Type B pancreatic cell (in vitro differentiated cells): ENCODE data around the gene RASGRF2. TPM values are rescaled to one million over a fixed set of nuclear protein-coding genes. Genes with fewer than 3 reads are reported as not detected.

Experiments
- DNase-seq: peaks from one replicate; pipeline ENCODE4 v3.0.0; 2021; ENCODE audit warnings: mixed read lengths; ENCODE audit not compliant: unreplicated experiment; ENCODE audit errors: extremely low spot score
- H3K27ac Mint-ChIP-seq: 2 replicates; pipeline ENCODE4 v1.8.0; 2021; ENCODE audit warnings: mild to moderate bottlenecking, mixed read lengths
- H3K27me3 Mint-ChIP-seq: 2 replicates; pipeline ENCODE4 v1.8.0; 2021; ENCODE audit warnings: mixed read lengths
- H3K36me3 Mint-ChIP-seq: 2 replicates; pipeline ENCODE4 v1.8.0; 2021; ENCODE audit warnings: mixed read lengths
- H3K4me1 Mint-ChIP-seq: one replicate; pipeline ENCODE4 v1.8.0; 2021; ENCODE audit warnings: mixed read lengths; ENCODE audit not compliant: unreplicated experiment
- H3K4me3 Mint-ChIP-seq: 2 replicates; pipeline ENCODE4 v1.8.0; 2021; ENCODE audit warnings: mild to moderate bottlenecking, mixed read lengths
- H3K9me3 Mint-ChIP-seq: 2 replicates; pipeline ENCODE4 v1.8.0; 2021; ENCODE audit warnings: mixed read lengths
- total RNA-seq: library from RNA; stranded (reverse); gene quantifications from 2 replicates; pipeline ENCODE4 v1.2.1, GENCODE V29; 2021; ENCODE audit warnings: low replicate concordance
- TF ChIP-seq, protein P1 (sequence below): fragments of 200-600 bp; sonication (generic); conservative IDR thresholded peaks from 2 replicates; pipeline ENCODE4 v1.5.0; 2021; ENCODE audit warnings: antibody characterized with exemption, mild to moderate bottlenecking

RASGRF2 gene
- total RNA-seq, 1 donor from 2014 or later: 2.1 TPM

DNA sequence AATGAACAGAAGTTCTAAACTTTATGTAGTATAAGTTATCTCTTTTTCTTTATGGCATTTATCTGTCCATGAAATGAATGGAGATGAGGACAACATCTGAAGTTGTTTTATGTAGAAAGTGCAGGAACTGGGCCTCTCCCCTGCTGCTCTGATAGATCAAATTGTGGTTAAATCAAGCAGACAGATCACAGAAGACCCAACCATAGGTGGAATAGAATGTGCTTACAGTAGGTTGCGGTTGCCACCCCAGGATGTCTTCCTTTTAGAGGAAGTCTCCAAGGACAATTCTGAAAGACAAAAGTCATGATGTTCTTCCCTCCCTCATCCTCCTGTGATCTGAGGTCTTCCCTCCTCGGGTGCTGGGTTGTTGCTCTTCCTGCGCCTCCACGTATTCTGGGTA is 12.9 kb downstream of the RASGRF2 start:
- Mint-ChIP-seq H3K27ac (no peak overlapping the region), H3K27me3 (peaks cover 9% of the 10 kb centered on the region), H3K36me3 (no peaks in the 10 kb centered on the region), H3K4me3 (no peak overlapping the region), H3K4me1 (no peaks in the 10 kb centered on the region), H3K9me3 (no peaks in the 10 kb centered on the region)
- DNase-seq: no peak
- TF ChIP-seq, protein P1, sequence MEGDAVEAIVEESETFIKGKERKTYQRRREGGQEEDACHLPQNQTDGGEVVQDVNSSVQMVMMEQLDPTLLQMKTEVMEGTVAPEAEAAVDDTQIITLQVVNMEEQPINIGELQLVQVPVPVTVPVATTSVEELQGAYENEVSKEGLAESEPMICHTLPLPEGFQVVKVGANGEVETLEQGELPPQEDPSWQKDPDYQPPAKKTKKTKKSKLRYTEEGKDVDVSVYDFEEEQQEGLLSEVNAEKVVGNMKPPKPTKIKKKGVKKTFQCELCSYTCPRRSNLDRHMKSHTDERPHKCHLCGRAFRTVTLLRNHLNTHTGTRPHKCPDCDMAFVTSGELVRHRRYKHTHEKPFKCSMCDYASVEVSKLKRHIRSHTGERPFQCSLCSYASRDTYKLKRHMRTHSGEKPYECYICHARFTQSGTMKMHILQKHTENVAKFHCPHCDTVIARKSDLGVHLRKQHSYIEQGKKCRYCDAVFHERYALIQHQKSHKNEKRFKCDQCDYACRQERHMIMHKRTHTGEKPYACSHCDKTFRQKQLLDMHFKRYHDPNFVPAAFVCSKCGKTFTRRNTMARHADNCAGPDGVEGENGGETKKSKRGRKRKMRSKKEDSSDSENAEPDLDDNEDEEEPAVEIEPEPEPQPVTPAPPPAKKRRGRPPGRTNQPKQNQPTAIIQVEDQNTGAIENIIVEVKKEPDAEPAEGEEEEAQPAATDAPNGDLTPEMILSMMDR: no peak

DNA sequence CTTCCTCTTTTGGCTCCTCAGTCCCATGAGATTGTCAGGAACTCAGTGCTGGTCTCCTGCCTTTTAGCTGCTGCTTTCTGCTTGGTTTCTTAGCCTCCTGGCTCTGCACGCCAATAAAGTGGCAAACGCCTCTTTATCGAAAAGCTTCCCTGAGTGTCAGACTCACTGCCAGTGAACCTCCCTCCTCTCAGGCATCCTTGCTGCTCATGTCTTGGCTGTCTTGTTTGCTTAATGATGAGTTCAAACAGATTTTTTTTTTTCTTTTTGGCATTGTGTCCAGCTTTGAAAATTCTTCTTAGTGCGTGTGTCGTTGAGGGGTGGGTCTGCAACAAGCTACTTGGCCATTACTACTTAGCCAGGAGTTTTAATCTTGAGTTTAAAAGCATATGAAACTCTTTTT is 14.9 kb downstream of the RASGRF2 start:
- TF ChIP-seq, protein P1: no peak
- no peaks in the 10 kb centered on the region for H3K36me3 Mint-ChIP-seq
- no peak overlapping the region for H3K27ac Mint-ChIP-seq

GRCh38 chr5:80976985-80977384 is 16.8 kb downstream of the RASGRF2 start:
- H3K27me3 Mint-ChIP-seq: no peaks in the 10 kb centered on the region
- H3K27ac Mint-ChIP-seq: no peak overlapping the region
- peaks cover under 1% of the 10 kb centered on the region for H3K9me3 Mint-ChIP-seq
- H3K36me3 Mint-ChIP-seq: no peaks in the 10 kb centered on the region
- TF ChIP-seq, protein P1: no peak
- no peaks in the 10 kb centered on the region for H3K4me1 Mint-ChIP-seq
- H3K4me3 Mint-ChIP-seq: no peak overlapping the region
- no peak for DNase-seq

More for the DNA sequence above, 14.9 kb downstream of the RASGRF2 start:
- no peak for DNase-seq
- Mint-ChIP-seq H3K4me1 (no peaks in the 10 kb centered on the region), H3K4me3 (no peak overlapping the region), H3K9me3 (no peaks in the 10 kb centered on the region), H3K27me3 (peaks cover 5% of the 10 kb centered on the region)

- H3K36me3 Mint-ChIP-seq: no peaks in the 10 kb centered on the region
- peaks cover 4% of the 10 kb centered on the region for H3K9me3 Mint-ChIP-seq
- TF ChIP-seq, protein P1: no peak
- no peak overlapping the region for H3K27ac Mint-ChIP-seq
- DNase-seq: no peak
- H3K4me3 Mint-ChIP-seq: no peak overlapping the region
- no peaks in the 10 kb centered on the region for H3K27me3 Mint-ChIP-seq
- H3K4me1 Mint-ChIP-seq: no peaks in the 10 kb centered on the region
Observed at GRCh38 chr5:80977764-80978163, 17.6 kb downstream of the RASGRF2 start.

- no peaks in the 10 kb centered on the region for H3K36me3 Mint-ChIP-seq
- no peak overlapping the region for H3K4me3 Mint-ChIP-seq
- H3K27me3 Mint-ChIP-seq: no peaks in the 10 kb centered on the region
- no peaks in the 10 kb centered on the region for H3K4me1 Mint-ChIP-seq
- no peak overlapping the region for H3K27ac Mint-ChIP-seq
- TF ChIP-seq, protein P1: no peak
- H3K9me3 Mint-ChIP-seq: peaks cover 4% of the 10 kb centered on the region
- no peak for DNase-seq
Observed at GRCh38 chr5:80978772-80979317, 18.7 kb downstream of the RASGRF2 start.

DNA sequence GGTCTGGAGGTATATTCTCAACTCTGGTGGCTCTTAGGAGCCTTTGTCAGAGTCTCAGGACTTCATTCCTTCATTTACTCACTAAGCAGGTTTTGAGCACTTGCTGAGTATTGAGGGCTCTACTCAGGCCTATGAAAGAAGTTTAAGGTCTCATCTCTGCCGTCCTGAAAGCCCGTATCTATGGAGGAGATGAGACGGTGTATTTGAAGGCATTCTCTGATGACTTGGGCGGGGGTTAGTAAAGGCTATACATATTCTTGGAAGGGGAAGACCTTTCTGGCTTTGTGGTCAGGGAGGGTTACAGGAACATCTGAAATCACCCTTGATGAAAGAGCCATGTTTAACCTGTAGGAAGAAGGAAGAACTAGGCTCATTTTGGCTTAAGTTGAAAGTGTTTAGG is 21.9 kb downstream of the RASGRF2 start:
- H3K4me3 Mint-ChIP-seq: no peak overlapping the region
- no peaks in the 10 kb centered on the region for H3K36me3 Mint-ChIP-seq
- TF ChIP-seq, protein P1: no peak
- no peaks in the 10 kb centered on the region for H3K27me3 Mint-ChIP-seq
- peaks cover 4% of the 10 kb centered on the region for H3K9me3 Mint-ChIP-seq
- H3K27ac Mint-ChIP-seq: no peak overlapping the region
- DNase-seq: no peak
- no peaks in the 10 kb centered on the region for H3K4me1 Mint-ChIP-seq
